SU-DHL-6 (cell line): ENCODE measurements around the gene KCND3.

Experiments
- H2AFZ ChIP-seq: fragments of 200-600 bp; sonication (generic); 2 replicates; pipeline ENCODE4 v1.6.1; 2014; ENCODE audit warnings: low read depth, mild to moderate bottlenecking, moderate library complexity, mixed read lengths, antibody characterized with exemption, low read length; ENCODE audit not compliant: severe bottlenecking
- H3F3A ChIP-seq: fragments of 200-600 bp; shearing (Covaris generic); 2 replicates; pipeline ENCODE4 v1.6.0; 2016; ENCODE audit warnings: antibody characterized with exemption, mild to moderate bottlenecking; ENCODE audit not compliant: insufficient read depth
- H3K27ac ChIP-seq: fragments of 200-600 bp; sonication (generic); 2 replicates; pipeline ENCODE4 v1.5.1; 2016; ENCODE audit warnings: low read depth, mild to moderate bottlenecking, low read length, moderate library complexity, mixed read lengths
- H3K27me3 ChIP-seq: fragments of 200-600 bp; sonication (generic), shearing (Covaris generic); 2 replicates; pipeline ENCODE4 v1.6.0; 2014; ENCODE audit warnings: mild to moderate bottlenecking, low read length
- H3K36me3 ChIP-seq: fragments of 200-600 bp; sonication (generic); 2 replicates; pipeline ENCODE4 v1.6.1; 2014; ENCODE audit warnings: mild to moderate bottlenecking, low read length, mixed read lengths
- H3K4me2 ChIP-seq: fragments of 300-600, 200-600 bp; shearing (Covaris generic), sonication (generic); 2 replicates; pipeline ENCODE4 v1.6.0; 2014; ENCODE audit warnings: low read length, low read depth, mild to moderate bottlenecking; ENCODE audit not compliant: poor library complexity, severe bottlenecking
- H3K4me3 ChIP-seq: fragments of 200-600 bp; sonication (generic); 2 replicates; pipeline ENCODE4 v1.5.1; 2014; ENCODE audit warnings: antibody characterized with exemption, low read length, mild to moderate bottlenecking, mixed read lengths; ENCODE audit not compliant: insufficient read depth, poor library complexity, severe bottlenecking
- H3K79me2 ChIP-seq: fragments of 200-600 bp; sonication (generic); 2 replicates; pipeline ENCODE4 v1.6.1; 2014; ENCODE audit warnings: mild to moderate bottlenecking, low read length, moderate library complexity; ENCODE audit not compliant: insufficient read depth
- H3K9ac ChIP-seq: fragments of 200-600 bp; sonication (generic); 2 replicates; pipeline ENCODE4 v1.7.0; 2014; ENCODE audit warnings: mild to moderate bottlenecking, low read length
- H3K9me2 ChIP-seq: fragments of 200-600 bp; sonication (generic); replicated peaks from 2 replicates; pipeline ENCODE4 v1.6.1; 2014; ENCODE audit warnings: low read length; ENCODE audit not compliant: insufficient read depth
- H3K9me3 ChIP-seq: fragments of 200-600 bp; sonication (generic); 2 replicates; pipeline ENCODE4 v1.6.1; 2014; ENCODE audit warnings: low read length, mixed read lengths; ENCODE audit not compliant: insufficient read depth
- H4K20me1 ChIP-seq: fragments of 200-600 bp; sonication (generic); 2 replicates; pipeline ENCODE4 v1.6.1; 2014; ENCODE audit warnings: low read depth, mild to moderate bottlenecking, antibody characterized with exemption, low read length, moderate library complexity, mixed read lengths
- CTCF ChIP-seq: fragments of 200-600 bp; sonication (generic); IDR thresholded peaks from one replicate; pipeline ENCODE4 v1.5.1; 2017; ENCODE audit warnings: antibody characterized with exemption, mild to moderate bottlenecking, low read length, moderate library complexity; ENCODE audit not compliant: insufficient read depth, poor library complexity, severe bottlenecking
- EZH2phosphoT487 ChIP-seq: fragments of 200-600 bp; sonication (generic), shearing (Covaris generic); conservative IDR thresholded peaks from 2 replicates; pipeline ENCODE4 v1.6.1; 2018; ENCODE audit warnings: mild to moderate bottlenecking, antibody characterized with exemption, low read length, moderate library complexity, mixed read lengths

Gene KCND3

GRCh38 chr1:111737216-111738132, 252.0 kb downstream of the KCND3 start:
- H3K9me2 ChIP-seq: no peaks in the 10 kb centered on the region
- H3K27ac ChIP-seq: peak overlapping the region; percentile 15; the same call in 1 of the 2 replicates
- no peaks in the 10 kb centered on the region; the same call in 1 of the 2 replicates for H3K36me3 ChIP-seq
- H3K4me3 ChIP-seq: peak overlapping the region; percentile 57
- no peaks in the 10 kb centered on the region for H3F3A ChIP-seq
- no peaks in the 10 kb centered on the region for H3K79me2 ChIP-seq
- TF ChIP-seq CTCF (no peak), EZH2phosphoT487 (no peak)
- peak overlapping the region; percentile 79 for H3K9ac ChIP-seq
- H3K9me3 ChIP-seq: no peaks in the 10 kb centered on the region
- H3K4me2 ChIP-seq: peak overlapping the region; percentile 59
- H3K27me3 ChIP-seq: no peaks in the 10 kb centered on the region
- no peaks in the 10 kb centered on the region for H4K20me1 ChIP-seq
- no peak overlapping the region for H2AFZ ChIP-seq

- Histone ChIP-seq H3K27ac (no peak overlapping the region), H3K27me3 (no peaks in the 10 kb centered on the region), H3K79me2 (no peaks in the 10 kb centered on the region), H3K4me3 (no peak overlapping the region), H3K9me2 (no peaks in the 10 kb centered on the region), H3F3A (no peaks in the 10 kb centered on the region), H3K36me3 (no peaks in the 10 kb centered on the region; the same call in 1 of the 2 replicates), H3K9ac (no peak overlapping the region), H3K4me2 (no peak overlapping the region), H3K9me3 (no peaks in the 10 kb centered on the region), H4K20me1 (no peaks in the 10 kb centered on the region), H2AFZ (no peak overlapping the region)
- TF ChIP-seq CTCF (no peak), EZH2phosphoT487 (no peak)
Measured at GRCh38 chr1:111736548-111737215, 252.8 kb downstream of the KCND3 start.

- TF ChIP-seq CTCF: no peak
- TF ChIP-seq EZH2phosphoT487: no peak
- H3K27me3 ChIP-seq: no peaks in the 10 kb centered on the region
- no peaks in the 10 kb centered on the region for H3F3A ChIP-seq
- H3K9me2 ChIP-seq: no peaks in the 10 kb centered on the region
- H3K27ac ChIP-seq: no peak overlapping the region
- H2AFZ ChIP-seq: no peak overlapping the region
- H3K79me2 ChIP-seq: no peaks in the 10 kb centered on the region
- no peaks in the 10 kb centered on the region; the same call in 1 of the 2 replicates for H3K36me3 ChIP-seq
- no peaks in the 10 kb centered on the region for H3K9me3 ChIP-seq
- no peak overlapping the region for H3K4me3 ChIP-seq
- H4K20me1 ChIP-seq: no peaks in the 10 kb centered on the region
- H3K4me2 ChIP-seq: no peak overlapping the region
- no peak overlapping the region for H3K9ac ChIP-seq
Measured at GRCh38 chr1:111735858-111736544, 253.5 kb downstream of the KCND3 start.
